HG02571 (cell line): ENCODE measurements around the gene CKLF.

ENCODE experiments used
- ATAC-seq: cut with Tn5 transposase; IDR thresholded peaks from one replicate; pipeline ENCODE4 v1.9.1; 2021; ENCODE audit warnings: mild to moderate bottlenecking, moderate library complexity; ENCODE audit not compliant: unreplicated experiment

The CKLF gene

GRCh38 chr16:66542396-66542795 is 10.0 kb upstream of the CKLF start:
- ATAC-seq = no peak

- no peak for ATAC-seq
These were observed 8.8 kb upstream of the CKLF start for GRCh38 chr16:66543541-66543940.

GRCh38 chr16:66544016-66544757 is 8.2 kb upstream of the CKLF start:
- no peak for ATAC-seq

GRCh38 chr16:66547101-66547989 is 5.0 kb upstream of the CKLF start:
- no peak for ATAC-seq

- no peak for ATAC-seq
These were observed 4.3 kb upstream of the CKLF start for GRCh38 chr16:66548068-66548467.

- no peak for ATAC-seq
These were observed 3.5 kb upstream of the CKLF start for GRCh38 chr16:66548868-66549267.

GRCh38 chr16:66549284-66550131 is 2.9 kb upstream of the CKLF start, which contains the start of gene TK2:
TK2 (minus strand) TSS chr16:66550122; CDS start chr16:66550061, 61 bp downstream.
- ATAC-seq = no peak

- ATAC-seq = no peak
These were observed 1.0 kb upstream of the CKLF start for GRCh38 chr16:66551348-66551759.

GRCh38 chr16:66551788-66552285 is 539 bp upstream of the CKLF start:
- no peak for ATAC-seq

- no peak for ATAC-seq
These were observed 847 bp downstream of the CKLF start for GRCh38 chr16:66553223-66553622.

- ATAC-seq = no peak
These were observed 1.6 kb downstream of the CKLF start for GRCh38 chr16:66554021-66554420.

GRCh38 chr16:66554495-66554894 is 2.1 kb downstream of the CKLF start:
- no peak for ATAC-seq

- no peak for ATAC-seq
These were observed 7.7 kb downstream of the CKLF start for GRCh38 chr16:66560107-66560506.

- ATAC-seq = no peak
These were observed 9.2 kb downstream of the CKLF start for GRCh38 chr16:66561381-66562080.

GRCh38 chr16:66562409-66562808 is 10.0 kb downstream of the CKLF start:
- ATAC-seq = no peak

GRCh38 chr16:66562986-66563385 is 10.6 kb downstream of the CKLF start:
- ATAC-seq = no peak

- ATAC-seq = no peak
These were observed 11.4 kb downstream of the CKLF start for GRCh38 chr16:66563574-66564334.

GRCh38 chr16:66566051-66566901 is 13.9 kb downstream of the CKLF start, which contains the start of gene CMTM1:
CMTM1 (plus strand) TSS chr16:66566439; CDS start chr16:66566514, 75 bp downstream.
- no peak for ATAC-seq
